ENCODE data around the gene CTNNBL1. TPM values are rescaled to one million over a fixed set of nuclear protein-coding genes. Genes with fewer than 3 reads are reported as not detected.

CTNNBL1 gene
- total RNA-seq, 1 experiment from 2014 or later, result 55.4 TPM

- intact Hi-C loops (cut with micrococcal nuclease), result no loop called here
- Histone ChIP-seq H3K27ac (ENCODE audit: low read depth, low read length) (no peak overlapping the region), H3K36me3 (ENCODE audit: control insufficient read depth in 1 of 2, insufficient read depth in 2 of 2, low read length in 2 of 2) (no peaks in the 10 kb centered on the region), H3K9me3 (ENCODE audit: control insufficient read depth in 1 of 2, insufficient read depth in 1 of 2, low read depth in 1 of 2, low read length in 2 of 2) (no peaks in the 10 kb centered on the region), H3K27me3 (ENCODE audit: insufficient read depth, low read length) (no peaks in the 10 kb centered on the region), H4K20me1 (ENCODE audit: insufficient read depth) (no peaks in the 10 kb centered on the region), H3K9ac (ENCODE audit: low read length) (no peak overlapping the region), H3K9me2 (ENCODE audit: insufficient read depth) (no peaks in the 10 kb centered on the region), H3K4me1 (ENCODE audit: control insufficient read depth in 1 of 2, insufficient read depth in 2 of 2, low read length in 2 of 2) (no peaks in the 10 kb centered on the region), H3K4me3 (replicated peaks in 1 of 2; ENCODE audit: low read depth in 1 of 2, low read length in 2 of 2) (no peak overlapping the region), H3K79me2 (ENCODE audit: insufficient read depth, low read length) (no peaks in the 10 kb centered on the region), H3K4me2 (ENCODE audit: low read length) (no peak overlapping the region), H2AFZ (ENCODE audit: low read depth, low read length, poor library complexity, severe bottlenecking) (no peak overlapping the region)
- BruUV-seq (replicated peaks), result no TSS peak
- no peak for TF ChIP-seq ZFX (IDR thresholded peaks at IDR 0.05)
- no peak for TF ChIP-seq SIN3A (IDR thresholded peaks at IDR 0.05; ENCODE audit: low read depth)
- no peak for TF ChIP-seq RAD21 (IDR thresholded peaks at IDR 0.05; ENCODE audit: low read depth)
- TF ChIP-seq ELF1 (IDR thresholded peaks at IDR 0.05; ENCODE audit: borderline replicate concordance, low read depth), result no peak
- TF ChIP-seq SRF (IDR thresholded peaks at IDR 0.05; ENCODE audit: low read depth), result no peak
- ATAC-seq (no peak), DNase-seq (ENCODE audit: low read depth, low spot score) (no peak)
- ChIA-PET RAD21 (ENCODE audit: low non-redundant PET in 1 of 2, low total read pairs in 2 of 2, uncharacterized antibody in 2 of 2, unreplicated experiment in 2 of 2) (no interaction called here), POLR2A (no interaction called here), CTCF (no interaction called here)
Observed at GRCh38 chr20:37882961-37883712, 189.3 kb downstream of the CTNNBL1 start.

GRCh38 chr20:37885042-37885441, 191.2 kb downstream of the CTNNBL1 start:
- Histone ChIP-seq H2AFZ (ENCODE audit: low read depth, low read length, poor library complexity, severe bottlenecking) (no peak overlapping the region), H3K9me2 (ENCODE audit: insufficient read depth) (no peaks in the 10 kb centered on the region), H3K79me2 (ENCODE audit: insufficient read depth, low read length) (no peaks in the 10 kb centered on the region), H3K4me1 (ENCODE audit: control insufficient read depth in 1 of 2, insufficient read depth in 2 of 2, low read length in 2 of 2) (no peaks in the 10 kb centered on the region), H3K36me3 (ENCODE audit: control insufficient read depth in 1 of 2, insufficient read depth in 2 of 2, low read length in 2 of 2) (no peaks in the 10 kb centered on the region), H4K20me1 (ENCODE audit: insufficient read depth) (no peaks in the 10 kb centered on the region), H3K9me3 (ENCODE audit: control insufficient read depth in 1 of 2, insufficient read depth in 1 of 2, low read depth in 1 of 2, low read length in 2 of 2) (no peaks in the 10 kb centered on the region), H3K4me2 (ENCODE audit: low read length) (no peak overlapping the region), H3K9ac (ENCODE audit: low read length) (no peak overlapping the region), H3K27me3 (ENCODE audit: insufficient read depth, low read length) (no peaks in the 10 kb centered on the region), H3K4me3 (replicated peaks in 1 of 2; ENCODE audit: low read depth in 1 of 2, low read length in 2 of 2) (no peak overlapping the region), H3K27ac (ENCODE audit: low read depth, low read length) (no peak overlapping the region)
- ChIA-PET POLR2A (no interaction called here), CTCF (no interaction called here), RAD21 (ENCODE audit: low non-redundant PET in 1 of 2, low total read pairs in 2 of 2, uncharacterized antibody in 2 of 2, unreplicated experiment in 2 of 2) (no interaction called here)
- intact Hi-C loops (cut with micrococcal nuclease), result no loop called here
- DNase-seq (ENCODE audit: low read depth, low spot score) (no peak), ATAC-seq (no peak)
- no TSS peak for BruUV-seq (replicated peaks)
- TF ChIP-seq SP1 (IDR thresholded peaks at IDR 0.05; ENCODE audit: low read depth) (no peak), RAD21 (IDR thresholded peaks at IDR 0.05; ENCODE audit: low read depth) (no peak), FOSL1 (IDR thresholded peaks at IDR 0.05; ENCODE audit: low read depth) (no peak), MAX (IDR thresholded peaks at IDR 0.05) (no peak), POLR2AphosphoS5 (IDR thresholded peaks at IDR 0.05; ENCODE audit: low read depth, low read length) (no peak), ATF3 (IDR thresholded peaks at IDR 0.05) (no peak)

Data from HCT116 (cell line).